Spleen (tissue), 7 donors: ENCODE measurements around the gene PUS1.

Experiments used
- POLR2A ChIP-seq, 3 donors: fragments of 450-650 bp; IDR thresholded peaks; one replicate each; pipeline ENCODE4 v1.5.1; 2017; ENCODE audit warnings: antibody characterized with exemption in 3 of 3, mild to moderate bottlenecking in 1 of 3
- POLR2AphosphoS5 ChIP-seq, 3 donors: sonication (generic); formaldehyde crosslinking; IDR thresholded peaks; one replicate each; pipeline ENCODE4 v1.5.1; 2017; ENCODE audit warnings: antibody characterized with exemption in 3 of 3
- TF ChIP-seq, protein P1 (sequence below), 11 experiments: fragments of 200-600 bp in 7 of 11; fragments of 450-650 bp in 4 of 11; sonication (generic) in 4 of 11; IDR thresholded peaks in 8 of 11; conservative IDR thresholded peaks in 3 of 11; 1 replicate in 7 of 11; 2 replicates in 4 of 11; pipeline versions ENCODE4 v1.4.0 to v1.8.0; 2016 to 2021; ENCODE audit warnings: antibody characterized with exemption in 11 of 11, inconsistent platforms in 4 of 11, mild to moderate bottlenecking in 1 of 11
- donor health status: DM: no; HTN: no; CAD: no; lungs with moderate emphysema.
- donor health status: DM: no; HTN: no; CAD: no.
- donor health status: DM: no; HTN: no; CAD: no.

DNA sequence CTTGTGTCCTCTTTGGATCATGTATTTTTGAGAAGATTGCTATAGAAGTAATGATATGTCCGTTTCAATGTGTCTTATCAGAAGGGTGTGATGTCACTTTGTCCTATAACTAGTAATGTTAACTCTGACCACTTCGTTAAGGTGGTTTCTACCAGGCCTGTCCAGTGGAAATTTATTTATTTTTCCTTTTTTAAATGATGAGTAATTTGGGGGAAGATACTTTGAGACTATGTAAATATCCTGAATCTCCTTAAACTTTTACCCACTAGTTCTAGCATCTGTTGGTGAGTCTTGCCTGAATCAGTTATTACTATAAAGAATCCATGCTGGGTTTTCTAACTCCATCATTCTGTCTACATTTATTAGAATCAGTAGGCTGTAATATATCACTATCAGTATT is 36.0 kb downstream of the PUS1 start:
- TF ChIP-seq POLR2A (IDR thresholded peaks at IDR 0.05) (no peak), POLR2AphosphoS5 (IDR thresholded peaks at IDR 0.05) (no peak)
- TF ChIP-seq, protein P1, sequence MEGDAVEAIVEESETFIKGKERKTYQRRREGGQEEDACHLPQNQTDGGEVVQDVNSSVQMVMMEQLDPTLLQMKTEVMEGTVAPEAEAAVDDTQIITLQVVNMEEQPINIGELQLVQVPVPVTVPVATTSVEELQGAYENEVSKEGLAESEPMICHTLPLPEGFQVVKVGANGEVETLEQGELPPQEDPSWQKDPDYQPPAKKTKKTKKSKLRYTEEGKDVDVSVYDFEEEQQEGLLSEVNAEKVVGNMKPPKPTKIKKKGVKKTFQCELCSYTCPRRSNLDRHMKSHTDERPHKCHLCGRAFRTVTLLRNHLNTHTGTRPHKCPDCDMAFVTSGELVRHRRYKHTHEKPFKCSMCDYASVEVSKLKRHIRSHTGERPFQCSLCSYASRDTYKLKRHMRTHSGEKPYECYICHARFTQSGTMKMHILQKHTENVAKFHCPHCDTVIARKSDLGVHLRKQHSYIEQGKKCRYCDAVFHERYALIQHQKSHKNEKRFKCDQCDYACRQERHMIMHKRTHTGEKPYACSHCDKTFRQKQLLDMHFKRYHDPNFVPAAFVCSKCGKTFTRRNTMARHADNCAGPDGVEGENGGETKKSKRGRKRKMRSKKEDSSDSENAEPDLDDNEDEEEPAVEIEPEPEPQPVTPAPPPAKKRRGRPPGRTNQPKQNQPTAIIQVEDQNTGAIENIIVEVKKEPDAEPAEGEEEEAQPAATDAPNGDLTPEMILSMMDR (IDR thresholded peaks at IDR 0.05 in 8 of 11, conservative IDR thresholded peaks at IDR 0.05 in 3 of 11): no peak
